Testis (tissue), 2 donors: ENCODE measurements around the gene COL6A5.

Experiments used
- CTCF ChIP-seq, 3 experiments: fragments of 450-650 bp in 2 of 3; fragments of 200-600 bp in 1 of 3; sonication (generic) in 1 of 3; IDR thresholded peaks; one replicate each; pipeline ENCODE4 v1.5.1; 2016 to 2019; ENCODE audit warnings: antibody characterized with exemption in 3 of 3, mild to moderate bottlenecking in 2 of 3, moderate library complexity in 1 of 3
- POLR2A ChIP-seq: fragments of 450-650 bp; IDR thresholded peaks from one replicate; pipeline ENCODE4 v1.6.1; 2017; ENCODE audit warnings: antibody characterized with exemption, mild to moderate bottlenecking, moderate library complexity

- no peak for TF ChIP-seq CTCF (IDR thresholded peaks at IDR 0.05)
- TF ChIP-seq POLR2A, result no peak
These were observed 44.6 kb upstream of the COL6A5 start for GRCh38 chr3:130300888-130301287.
